NCI-H1417 treated with DMSO at 0.1 percent for 48 hours (cell line): ENCODE results near the gene MORN5.

Source experiments
- DNase-seq: peaks from one replicate; lab custom pipeline; 2025; lab: John Stamatoyannopoulos, UW

Gene MORN5

DNA sequence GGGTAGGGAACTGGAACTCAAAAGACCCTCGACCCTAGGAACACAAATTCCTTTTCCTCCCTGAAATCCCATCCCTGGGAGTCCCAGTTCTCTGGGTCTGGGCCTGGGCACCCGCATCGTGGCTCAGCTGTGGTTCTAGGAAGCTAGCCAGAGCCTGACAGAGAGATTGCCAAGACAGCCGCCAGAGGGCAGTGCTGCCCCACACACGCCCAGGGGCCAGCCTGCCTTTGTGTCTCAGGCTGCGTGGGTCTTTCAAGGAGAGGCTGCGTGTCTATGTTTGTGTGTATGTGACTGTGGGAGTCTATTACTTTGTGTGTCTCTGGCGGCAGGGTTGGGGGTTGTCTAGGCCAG lies 34.6 kb upstream of the MORN5 start:
- no peak for DNase-seq

DNA sequence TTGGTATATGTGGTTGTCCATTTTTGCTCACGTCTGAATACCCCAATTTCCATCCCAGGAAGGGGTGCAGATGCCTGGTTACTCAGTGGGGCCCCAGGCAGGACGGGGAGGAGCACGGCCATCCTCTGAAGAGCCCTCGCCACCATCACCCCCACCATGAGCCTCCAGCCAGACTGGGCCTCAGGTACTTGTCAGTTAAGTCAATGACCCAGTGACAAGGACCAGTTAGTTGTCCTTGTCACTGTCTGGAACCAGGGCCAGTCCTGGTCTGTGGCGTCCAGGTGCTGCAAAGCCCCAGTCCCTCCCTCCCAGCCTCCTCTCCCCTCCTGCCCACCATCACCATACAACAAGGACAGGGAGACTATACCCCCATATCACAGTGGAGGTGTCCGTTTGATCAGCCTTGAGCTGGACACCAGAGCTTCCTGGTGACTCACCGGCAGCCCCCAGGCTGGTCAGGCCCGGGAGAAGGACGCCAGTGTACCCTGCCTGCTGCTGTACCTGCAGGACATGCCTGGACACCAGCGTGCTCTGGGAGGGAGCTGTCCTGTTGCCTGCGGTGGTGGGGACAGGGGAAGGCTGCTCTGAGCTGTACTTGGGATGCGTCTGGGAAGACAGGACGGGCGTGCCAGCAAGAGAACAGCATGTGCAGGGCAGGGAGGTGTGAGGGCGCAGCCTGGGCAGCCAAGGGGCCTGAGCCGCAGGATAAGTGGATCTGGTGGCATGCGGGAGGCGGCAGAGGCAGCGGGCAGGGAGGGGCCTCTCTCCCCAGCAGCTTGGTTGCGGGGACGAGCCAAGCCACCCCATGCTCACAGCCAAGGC lies 34.0 kb upstream of the MORN5 start:
- no peak for DNase-seq

DNA sequence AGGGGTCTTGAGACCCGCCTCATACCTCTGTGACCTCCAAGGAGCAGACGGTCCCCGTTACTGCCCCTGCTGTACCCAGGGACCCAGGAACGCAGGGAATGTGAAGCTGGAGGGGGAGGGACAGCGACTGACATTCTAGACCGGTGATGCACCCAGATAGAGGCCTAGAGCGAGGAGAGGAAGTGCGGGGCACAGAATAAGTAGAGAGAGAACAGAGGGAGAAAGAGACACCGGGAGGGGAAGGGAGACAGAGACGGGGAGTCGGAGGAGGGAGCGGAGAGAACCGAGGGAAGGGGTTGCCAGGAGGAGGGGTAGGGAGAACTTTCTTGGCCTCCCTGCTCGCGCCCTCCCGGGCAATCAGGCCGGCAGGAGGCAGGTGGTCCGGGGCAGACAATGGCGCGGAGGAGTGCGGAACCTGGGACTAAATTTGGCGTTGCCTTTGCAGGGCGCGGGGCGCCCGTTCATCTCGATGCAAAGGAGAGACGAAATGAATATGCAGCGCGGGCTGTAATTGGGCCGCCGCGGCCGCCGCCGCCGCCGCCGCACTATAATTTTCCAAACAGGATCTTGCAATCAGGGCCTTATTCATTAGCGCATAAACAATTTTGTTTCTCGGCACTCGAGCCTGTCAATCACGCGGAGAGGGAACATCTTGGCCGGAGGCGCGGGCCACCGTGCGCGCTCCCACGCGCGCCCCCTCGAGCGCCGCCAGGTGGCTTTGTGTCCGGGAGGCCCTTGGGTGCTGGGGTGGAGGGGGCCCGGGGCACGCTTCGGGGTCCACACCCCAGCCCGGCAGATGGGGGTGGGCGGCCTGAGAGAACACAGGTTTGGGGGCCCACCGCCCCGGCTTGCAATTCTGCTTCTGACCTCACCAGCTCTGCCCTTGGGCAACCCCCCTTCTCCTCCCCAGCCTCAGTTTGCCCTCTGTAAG lies 33.1 kb upstream of the MORN5 start:
- no peak for DNase-seq

DNA sequence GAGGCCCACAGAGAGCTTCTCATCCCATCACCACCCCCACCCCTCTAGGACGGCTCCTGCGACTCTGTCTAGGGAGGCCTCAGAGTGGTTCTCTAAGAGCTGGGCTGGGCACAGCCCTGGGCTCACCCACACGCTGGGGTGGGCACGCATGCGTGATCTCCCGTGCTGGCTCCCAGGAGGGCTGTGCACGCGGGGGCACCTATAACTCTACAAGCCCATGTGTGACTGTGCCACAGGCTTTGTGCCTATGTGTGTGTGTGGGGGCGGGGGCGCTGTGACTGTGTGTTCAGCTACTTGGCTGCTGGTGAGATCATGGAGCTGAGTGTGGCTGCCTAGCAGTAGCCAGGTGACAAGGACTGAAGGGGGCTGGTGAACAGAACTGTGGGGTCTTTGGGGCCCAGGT lies 32.3 kb upstream of the MORN5 start:
- no peak for DNase-seq

DNA sequence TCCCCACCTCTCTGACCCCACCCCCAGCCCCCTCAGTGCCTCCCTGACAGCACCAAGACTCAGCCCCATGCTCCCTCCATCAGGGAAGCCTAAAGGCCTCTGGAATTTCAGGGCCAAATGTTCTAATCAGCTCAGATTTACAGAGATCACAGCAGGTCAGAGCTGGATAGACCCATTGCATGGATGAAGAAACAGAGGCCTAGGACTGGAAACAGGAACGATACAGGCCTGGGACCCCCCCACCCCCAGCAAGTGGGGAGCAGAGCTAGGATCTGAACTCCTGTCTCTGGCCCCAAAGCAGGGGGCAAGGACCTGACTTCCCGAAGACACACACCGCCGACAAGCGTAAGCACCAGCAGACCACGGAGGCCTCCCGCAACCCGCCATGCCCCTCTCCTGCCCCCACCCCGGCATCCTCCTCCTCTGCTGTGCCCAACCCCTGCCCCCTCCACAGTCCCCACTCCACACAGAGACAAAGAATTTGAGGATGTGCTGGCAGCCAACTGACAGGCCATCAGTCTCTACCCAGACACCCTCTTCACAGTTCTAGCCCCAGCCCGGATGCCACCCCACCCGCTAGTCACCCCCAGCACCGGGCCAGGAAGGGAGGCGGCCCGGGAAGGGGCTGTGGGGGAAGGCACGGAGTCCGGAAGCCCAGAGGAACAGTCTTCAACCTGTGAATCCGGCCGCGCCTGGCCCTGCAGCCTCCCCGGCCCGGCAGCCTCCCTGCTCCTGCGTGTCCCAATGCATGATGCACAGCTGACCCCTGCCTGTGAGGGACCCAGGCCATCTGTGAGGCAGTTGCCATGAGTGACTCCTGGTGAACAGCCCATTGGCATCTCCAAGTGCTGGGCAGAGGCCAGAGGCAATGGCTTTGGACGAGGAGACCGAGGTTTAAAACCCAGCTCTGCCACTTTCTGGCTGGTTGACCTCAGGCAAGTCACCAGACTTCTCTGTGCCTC lies 31.4 kb upstream of the MORN5 start:
- no peak for DNase-seq

DNA sequence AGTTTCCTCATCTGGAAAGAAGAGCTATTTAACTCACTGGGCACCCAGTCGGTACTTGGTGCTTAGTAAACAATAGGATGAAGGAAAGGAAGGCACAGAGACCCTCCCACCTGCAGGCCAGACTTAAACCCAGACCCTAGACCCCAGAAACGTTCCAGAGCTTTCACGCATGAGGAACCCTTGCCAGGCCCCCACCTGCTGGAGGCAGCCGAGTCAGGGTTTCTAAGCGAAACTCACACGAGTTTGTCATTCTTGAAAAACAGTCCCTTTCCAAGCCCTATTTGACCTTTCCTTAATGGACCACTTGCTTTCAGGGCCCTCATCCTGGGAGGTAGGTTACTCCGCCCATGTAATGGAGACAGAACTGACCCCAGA lies 30.8 kb upstream of the MORN5 start:
- DNase-seq = no peak

DNA sequence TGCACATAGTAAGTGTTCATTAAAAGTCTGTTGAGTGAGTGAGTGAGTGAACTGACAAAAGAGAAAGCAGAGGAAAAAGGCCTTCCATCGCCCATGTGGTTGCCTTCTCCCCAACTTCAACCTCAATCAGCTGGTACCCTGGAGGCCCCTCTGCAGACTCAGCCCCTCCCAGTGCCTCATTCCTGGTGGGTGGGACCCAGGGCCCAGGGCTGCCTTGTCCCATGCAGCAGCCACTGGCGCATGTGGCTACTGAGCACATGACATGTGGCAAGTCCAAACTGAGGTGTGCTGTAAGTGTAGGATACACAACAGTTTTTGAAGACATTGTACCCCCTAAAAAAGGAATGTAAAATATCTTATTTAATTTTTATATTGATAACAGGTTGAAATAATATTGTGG lies 29.7 kb upstream of the MORN5 start:
- no peak for DNase-seq

DNA sequence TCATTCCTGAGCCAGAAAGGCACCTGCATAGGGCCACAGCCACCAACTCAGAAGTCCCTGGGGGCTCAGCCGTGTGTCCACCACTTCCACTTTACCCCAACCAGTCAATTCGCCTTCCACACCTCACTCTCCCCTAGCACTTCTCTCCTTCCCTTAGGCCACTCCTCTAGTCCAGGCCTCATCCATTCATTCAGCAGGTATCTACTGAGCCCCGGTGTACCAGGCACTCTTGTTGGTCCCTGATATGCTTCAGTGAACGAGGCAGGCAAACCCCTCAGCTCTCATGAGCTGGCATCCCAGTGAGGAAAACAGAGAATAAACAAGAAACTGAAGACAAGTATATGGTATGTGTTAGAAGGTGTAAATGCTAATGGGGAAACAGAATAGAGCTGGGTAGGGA lies 28.9 kb upstream of the MORN5 start:
- no peak for DNase-seq

DNA sequence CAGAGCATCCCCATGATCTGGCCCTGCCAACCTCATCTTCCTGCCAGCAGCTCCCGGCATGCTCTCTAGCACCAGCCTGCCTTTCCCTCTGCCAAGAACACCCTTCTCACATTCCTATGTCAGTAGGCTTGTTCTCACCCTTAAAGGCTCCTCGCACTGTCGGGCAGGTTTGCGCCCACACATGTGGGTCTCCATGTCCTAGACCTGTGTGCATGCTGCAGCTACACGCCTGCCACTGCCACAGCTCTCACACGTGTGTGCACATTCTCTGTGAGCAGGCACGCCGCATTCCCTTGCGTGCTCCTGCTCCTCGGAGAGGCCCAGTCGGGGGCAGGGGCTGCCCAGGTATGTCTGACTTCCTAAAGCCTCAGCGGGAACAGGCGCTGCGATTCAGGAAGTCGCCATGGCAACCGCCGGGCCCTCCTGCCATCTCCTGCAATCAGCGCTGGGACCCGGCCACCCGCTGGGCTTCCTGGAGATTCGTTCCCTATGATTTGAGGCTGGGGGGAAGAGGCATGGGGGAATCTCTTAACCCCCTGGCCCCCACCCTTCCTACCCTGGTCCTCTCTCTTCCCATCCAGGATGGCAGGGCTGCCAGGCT lies 28.2 kb upstream of the MORN5 start:
- no peak for DNase-seq

DNA sequence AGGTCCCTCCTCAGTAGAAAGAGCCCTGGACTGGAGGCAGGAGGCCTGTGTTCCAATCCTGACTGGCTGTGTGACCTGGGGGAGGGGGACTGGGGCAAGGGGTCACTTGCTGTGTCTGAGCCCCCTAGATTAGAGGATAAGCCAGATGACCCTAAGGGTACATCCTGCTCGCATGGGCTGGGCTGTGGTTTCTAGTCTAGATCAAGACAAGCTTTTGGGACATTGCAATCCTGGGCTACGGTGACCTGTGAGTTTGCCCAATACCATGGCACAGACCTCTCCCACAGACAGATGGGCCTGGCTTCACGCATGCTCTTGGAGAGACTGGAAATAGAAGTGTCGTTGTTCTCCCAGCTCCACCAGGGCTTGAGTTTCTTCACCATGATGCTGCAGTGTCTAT lies 27.2 kb upstream of the MORN5 start:
- no peak for DNase-seq

DNA sequence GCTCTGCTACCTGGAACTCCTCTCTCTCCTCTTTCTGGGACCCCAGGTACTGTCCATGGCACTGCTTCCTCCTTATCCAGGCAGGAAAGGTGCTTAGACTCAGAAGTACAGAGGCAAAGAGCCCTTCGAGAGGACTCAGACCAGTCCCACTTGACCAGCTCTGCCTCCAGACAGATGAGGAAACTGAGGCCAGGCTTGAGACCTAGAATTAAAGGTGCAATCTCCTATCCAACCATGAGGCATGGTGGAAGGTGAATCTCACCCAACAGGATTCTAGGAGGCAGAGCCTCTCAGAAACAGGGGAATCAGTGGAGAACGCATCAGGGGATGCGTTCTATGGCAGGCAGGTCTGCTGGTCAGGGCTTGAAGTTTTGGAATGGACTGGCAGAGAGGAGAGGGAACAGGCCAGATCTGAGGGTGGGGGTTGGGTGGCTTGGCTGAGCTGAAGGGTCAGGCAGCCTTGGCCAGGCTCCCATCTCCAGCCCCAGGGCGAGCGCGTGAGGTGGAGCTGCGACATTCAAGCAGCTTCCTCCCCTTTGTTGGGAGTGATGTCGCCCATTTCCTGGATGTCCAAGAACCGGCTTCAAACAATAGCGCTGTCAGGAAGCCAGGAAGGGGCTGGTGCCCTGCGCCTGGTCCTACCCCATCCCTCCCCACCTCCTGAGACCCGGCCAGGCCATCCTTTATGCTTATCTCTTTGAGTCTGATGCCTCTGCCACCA lies 26.3 kb upstream of the MORN5 start:
- no peak for DNase-seq

DNA sequence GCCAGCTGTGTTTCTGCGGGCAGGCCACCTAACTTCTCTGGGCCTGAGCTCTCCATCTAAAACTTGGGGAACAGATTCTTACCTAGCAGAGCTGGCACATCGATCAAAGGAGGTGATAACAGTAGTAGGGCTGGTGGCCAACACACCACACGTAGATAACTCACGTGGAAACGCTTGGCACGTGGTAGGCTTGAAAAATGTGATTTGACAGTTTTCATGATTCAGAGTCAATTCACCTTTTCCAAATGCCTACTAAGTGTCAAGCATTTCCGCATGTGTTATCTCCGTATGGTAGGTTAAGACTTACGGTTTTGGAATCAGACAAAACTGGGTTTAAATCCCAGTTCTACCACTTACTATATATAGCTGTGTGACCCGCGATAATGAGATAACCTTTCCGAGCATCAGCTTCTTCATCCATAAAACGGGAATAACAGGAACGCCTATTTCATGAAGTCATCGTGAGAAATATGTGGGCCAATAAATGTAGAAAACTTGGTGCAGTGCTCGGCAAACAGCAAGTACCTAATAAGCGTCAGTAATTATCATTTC lies 25.6 kb upstream of the MORN5 start:
- no peak for DNase-seq

DNA sequence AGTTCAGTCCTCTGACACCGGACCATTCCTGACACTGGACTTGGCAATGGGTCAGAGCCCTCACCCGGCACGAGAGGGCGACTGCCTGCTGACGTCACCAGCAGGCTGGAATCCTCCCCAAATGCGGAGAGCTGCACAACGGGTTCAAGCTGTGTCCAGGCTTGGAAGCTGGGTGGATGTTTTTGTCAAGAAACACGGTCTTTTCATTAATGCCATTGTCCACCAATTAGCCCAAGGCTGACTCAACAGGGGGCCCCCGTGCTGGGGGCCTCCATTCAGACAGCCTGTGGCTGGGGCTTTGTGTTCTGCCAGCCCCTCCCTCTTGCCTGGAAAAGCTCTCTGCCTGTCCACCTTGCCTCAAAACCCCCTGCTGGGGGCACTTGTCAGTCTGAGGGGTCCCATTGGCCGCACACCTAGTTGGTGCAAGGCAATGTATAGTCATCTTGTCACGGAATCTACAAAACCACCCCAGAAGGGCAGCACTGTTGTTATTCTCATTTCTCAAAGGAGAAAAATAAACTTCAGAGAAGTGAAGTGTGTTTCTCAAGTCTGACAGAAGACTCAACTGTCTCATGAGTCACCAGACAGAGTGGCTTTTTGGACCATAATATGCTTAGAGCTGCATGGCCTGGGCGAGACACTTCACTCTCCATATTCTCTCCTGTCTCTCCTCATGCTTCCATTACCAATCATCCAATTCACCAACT lies 24.7 kb upstream of the MORN5 start:
- DNase-seq = no peak

DNA sequence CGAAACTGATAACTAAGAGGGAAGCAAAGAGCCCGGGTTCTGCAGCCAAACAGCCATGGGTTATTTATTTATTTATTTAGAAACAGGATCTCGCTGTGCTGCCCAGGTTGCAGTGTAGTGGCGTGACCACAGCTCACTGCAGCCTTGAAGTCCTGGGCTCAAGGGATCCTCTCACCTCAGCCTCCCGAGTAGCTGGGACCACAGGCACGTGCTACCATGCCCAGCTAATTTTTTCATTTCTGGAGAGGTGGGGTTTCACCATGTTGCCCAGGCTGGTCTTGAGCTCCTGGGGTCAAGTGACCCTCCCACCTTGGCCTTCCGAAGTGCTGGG lies 24.2 kb upstream of the MORN5 start:
- DNase-seq = no peak

DNA sequence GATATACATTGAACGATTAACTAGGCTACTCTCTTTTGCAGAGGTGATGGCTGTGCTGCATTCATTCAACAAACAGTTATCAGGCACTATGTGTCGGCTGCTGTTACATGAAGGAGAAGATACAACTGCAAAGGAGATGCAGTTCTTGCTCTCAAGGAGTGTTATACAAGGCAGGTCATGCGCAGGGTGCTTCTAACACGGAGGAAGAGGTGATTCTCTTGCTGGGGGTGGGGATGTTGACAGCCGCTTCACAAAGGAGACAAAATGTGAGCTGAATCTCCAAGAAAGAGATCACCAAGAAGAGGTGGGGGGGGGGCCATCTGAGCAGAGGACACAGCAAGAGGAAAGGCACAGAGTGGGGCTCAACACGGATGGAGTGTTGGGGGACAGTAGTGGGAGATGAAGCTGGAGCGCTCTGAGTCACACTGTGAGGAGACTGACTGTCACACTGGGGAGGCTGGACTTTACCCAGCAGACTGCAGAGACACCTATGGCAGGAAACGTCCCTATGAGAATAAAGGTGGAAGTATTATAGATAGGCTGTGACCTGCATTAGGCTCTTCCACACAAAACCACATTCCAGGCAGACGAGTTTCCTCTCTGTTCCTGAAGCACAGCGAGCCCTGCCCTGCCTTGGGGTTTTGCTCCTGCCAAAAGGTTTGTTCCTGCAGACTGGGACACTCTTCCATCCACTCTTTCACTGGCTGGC lies 21.0 kb upstream of the MORN5 start:
- DNase-seq = no peak

DNA sequence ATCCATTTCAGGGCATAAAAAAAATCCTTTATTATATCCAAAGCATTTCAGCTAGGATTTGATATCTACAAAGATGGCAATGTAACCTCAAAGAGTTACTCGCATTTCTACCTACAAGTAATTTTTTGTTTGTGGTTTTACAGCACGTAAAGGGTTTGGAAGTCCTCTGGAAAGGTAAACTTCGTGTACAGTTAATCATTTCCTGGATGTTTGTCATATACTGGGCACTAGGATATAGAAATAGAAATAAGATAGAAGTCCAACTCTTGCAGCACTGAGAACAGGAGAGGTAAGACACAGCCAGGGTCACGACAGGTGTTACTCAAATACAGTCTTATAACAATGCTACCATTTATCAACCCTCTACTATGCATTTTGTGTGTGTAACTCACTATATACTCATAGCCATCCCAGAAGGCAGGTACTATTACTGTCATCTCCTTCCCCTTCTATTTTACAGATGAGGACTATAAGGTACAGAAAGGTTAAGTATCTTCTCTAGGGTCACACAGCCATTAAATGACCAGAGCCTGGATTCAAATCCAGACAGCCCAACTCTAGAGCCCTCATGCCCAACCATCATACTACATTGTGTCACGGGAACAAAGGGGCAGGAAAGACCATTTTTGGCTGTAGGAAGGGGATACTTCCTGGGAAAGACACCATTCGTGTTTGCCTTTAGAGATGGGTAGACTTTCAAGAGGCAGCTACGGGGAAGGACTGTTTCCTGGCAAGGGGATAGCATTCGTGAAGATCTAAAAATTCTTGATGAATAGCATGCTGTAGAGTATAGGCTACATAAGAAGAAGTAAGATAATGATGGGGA lies 19.1 kb upstream of the MORN5 start:
- DNase-seq = no peak

DNA sequence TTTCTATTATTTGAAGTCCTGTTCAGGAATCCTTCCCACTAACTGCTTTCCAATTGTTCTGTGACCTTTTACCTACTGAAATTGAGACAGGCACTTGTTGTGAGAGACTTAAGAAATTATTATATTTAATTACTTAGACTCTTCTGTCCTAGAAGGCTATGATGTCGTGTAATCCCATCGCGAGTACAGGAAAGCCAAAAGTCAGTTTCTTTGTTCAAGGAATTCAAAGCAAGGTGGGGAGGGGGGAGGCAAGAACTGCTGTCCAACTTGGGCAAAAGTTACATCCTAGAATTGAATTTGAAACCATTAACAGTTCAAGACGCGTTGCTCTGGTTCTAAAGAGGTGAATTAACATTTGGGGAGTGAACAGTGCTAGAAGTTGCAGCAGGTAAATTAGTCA lies 18.0 kb upstream of the MORN5 start:
- DNase-seq = no peak

DNA sequence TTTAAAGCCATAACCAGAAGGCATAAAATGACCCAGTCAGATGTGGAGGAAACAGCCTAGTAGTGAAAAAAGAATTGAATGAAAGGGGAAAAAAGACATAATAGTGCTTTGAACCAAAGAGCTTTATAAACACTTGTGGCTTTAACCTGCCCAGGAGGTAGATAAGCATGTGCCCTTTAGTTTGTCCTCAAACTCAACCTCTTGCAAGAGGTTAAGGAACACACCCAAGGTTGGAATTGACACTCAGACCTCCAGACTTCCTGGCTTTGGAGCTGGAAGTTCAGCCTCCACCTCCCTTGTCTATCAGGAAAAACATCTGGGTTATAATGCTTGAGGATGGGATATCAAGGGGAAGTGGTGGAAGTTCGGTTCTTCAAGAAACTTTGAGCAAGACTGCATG lies 16.4 kb upstream of the MORN5 start:
- DNase-seq = no peak

DNA sequence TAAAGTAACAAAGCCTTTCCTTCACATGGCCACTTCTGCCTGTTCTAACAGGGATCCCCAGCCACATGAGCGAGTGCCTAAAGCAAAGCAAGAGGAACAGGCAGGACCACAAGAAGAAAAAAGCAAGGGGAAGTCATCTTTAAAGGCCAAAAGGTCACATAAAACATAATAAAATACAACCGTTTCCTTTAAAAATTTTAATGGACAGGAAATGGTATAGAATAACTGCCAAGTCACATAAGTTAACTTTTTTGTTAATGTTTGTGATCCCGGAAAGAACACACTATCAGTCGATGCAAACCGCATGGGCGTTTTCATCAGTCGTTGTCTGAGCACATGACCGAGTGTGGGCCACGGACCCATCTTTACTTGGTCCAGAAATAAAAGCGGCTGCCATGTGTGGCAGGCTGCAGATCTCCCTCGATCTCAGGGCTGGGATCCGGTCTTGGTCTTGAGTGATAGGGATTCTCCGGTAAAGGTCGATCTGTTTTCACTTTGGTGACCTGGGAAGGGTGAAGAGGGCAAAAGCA lies 15.8 kb upstream of the MORN5 start:
- DNase-seq = no peak
